Skeletal muscle tissue (tissue), 4 donors: Measurements from ENCODE around the gene POLN. TPM values are rescaled to one million over a fixed set of nuclear protein-coding genes. Genes with fewer than 3 reads are reported as not detected.

Source experiments
- H3K27ac ChIP-seq: one replicate; pipeline ENCODE4 v1.7.0; 2013; ENCODE audit warnings: mild to moderate bottlenecking, low read depth, low read length, inconsistent platforms
- H3K27me3 ChIP-seq, 3 donors: one replicate each; pipeline ENCODE4 v1.7.0; 2013; ENCODE audit warnings: low read length in 3 of 3; ENCODE audit not compliant: control insufficient read depth in 3 of 3, insufficient read depth in 3 of 3
- H3K36me3 ChIP-seq, 3 donors: one replicate each; pipeline ENCODE4 v1.7.0; 2013; ENCODE audit warnings: low read length in 3 of 3; ENCODE audit not compliant: control insufficient read depth in 3 of 3, insufficient read depth in 3 of 3
- H3K4me1 ChIP-seq, 3 donors: one replicate each; pipeline ENCODE4 v1.7.0; 2013; ENCODE audit warnings: low read length in 3 of 3, mild to moderate bottlenecking in 3 of 3; ENCODE audit not compliant: control insufficient read depth in 3 of 3, insufficient read depth in 3 of 3
- H3K4me3 ChIP-seq, 3 donors: one replicate each; pipeline ENCODE4 v1.7.0; 2013; ENCODE audit warnings: low read length in 3 of 3
- H3K9ac ChIP-seq, 3 donors: one replicate each; pipeline ENCODE4 v1.7.0; 2013; ENCODE audit warnings: low read length in 3 of 3, mild to moderate bottlenecking in 3 of 3, moderate library complexity in 2 of 3, low read depth in 1 of 3
- H3K9me3 ChIP-seq, 3 donors: one replicate each; pipeline ENCODE4 v1.7.0; 2013; ENCODE audit warnings: low read length in 3 of 3; ENCODE audit not compliant: control insufficient read depth in 3 of 3
- total RNA-seq: library from RNA; depleted of rRNA; stranded (reverse); fragments of >200 nt; gene quantifications from one replicate; pipeline ENCODE4 v1.2.3, GENCODE V29; 2014
- donor health status: Osteomylitis.

The POLN gene
- total RNA-seq, 1 donor from 2014 or later = 4.2 TPM

DNA sequence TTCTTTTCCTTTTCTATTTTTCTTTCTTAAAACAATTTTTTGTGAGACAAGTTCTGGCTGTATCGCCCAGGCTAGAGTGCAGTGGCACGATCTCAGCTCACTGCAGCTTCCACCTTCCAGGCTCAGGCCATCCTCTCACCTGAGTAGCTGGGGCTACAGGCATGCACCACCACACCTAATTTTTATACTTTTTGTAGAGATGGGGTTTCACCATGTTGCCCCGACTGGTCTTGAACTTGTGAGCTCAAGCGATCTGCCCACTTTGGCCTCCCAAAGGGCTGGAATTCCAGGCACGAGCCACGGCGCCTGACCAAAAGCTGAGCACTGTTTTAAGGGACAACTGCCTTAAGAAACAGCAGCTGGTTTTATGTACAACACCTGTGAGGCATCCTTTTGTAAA, 192.1 kb downstream of the POLN start:
- no peak overlapping the region for H3K27ac ChIP-seq
- peaks cover 11 to 23% (median 20%) of the 10 kb centered on the region in 3 donors for H3K27me3 ChIP-seq
- no peaks in the 10 kb centered on the region for H3K9me3 ChIP-seq
- H3K4me3 ChIP-seq = no peak overlapping the region
- H3K4me1 ChIP-seq = peaks cover 7 to 16% (median 8%) of the 10 kb centered on the region in 3 donors
- H3K9ac ChIP-seq = peak overlapping the region in 1 of 3 donors; percentile 25
- no peaks in the 10 kb centered on the region for H3K36me3 ChIP-seq

GRCh38 chr4:2049381-2049780, 192.5 kb downstream of the POLN start:
- H3K4me1 ChIP-seq = peaks cover 7 to 16% (median 8%) of the 10 kb centered on the region in 3 donors
- no peak overlapping the region for H3K4me3 ChIP-seq
- H3K36me3 ChIP-seq = no peaks in the 10 kb centered on the region
- H3K27ac ChIP-seq = no peak overlapping the region
- H3K9me3 ChIP-seq = no peaks in the 10 kb centered on the region
- H3K27me3 ChIP-seq = peaks cover 14 to 28% (median 20%) of the 10 kb centered on the region in 3 donors
- no peak overlapping the region for H3K9ac ChIP-seq

DNA sequence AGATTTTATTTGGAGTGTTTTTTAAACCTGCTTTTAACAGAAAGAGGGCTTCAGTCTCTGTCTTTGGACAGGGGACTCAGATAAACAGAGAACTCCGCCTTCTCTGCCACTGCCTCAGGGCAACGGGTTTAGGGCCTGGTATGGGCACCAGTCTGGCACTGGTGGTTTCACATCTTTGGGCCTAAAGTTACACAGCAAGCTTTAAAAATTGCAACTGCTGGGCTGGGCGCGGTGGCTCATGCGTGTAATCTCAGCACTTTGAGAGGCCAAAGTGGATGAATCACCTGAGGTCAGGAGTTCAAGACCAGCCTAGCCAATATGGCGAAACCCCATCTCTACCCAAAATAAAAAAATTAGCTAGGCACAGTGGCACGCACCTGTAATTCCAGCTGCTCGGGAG, 193.1 kb downstream of the POLN start:
- Histone ChIP-seq H3K36me3 (no peaks in the 10 kb centered on the region), H3K27ac (no peak overlapping the region), H3K4me3 (no peak overlapping the region), H3K4me1 (peaks cover 7 to 16% (median 8%) of the 10 kb centered on the region in 3 donors), H3K9ac (no peak overlapping the region), H3K27me3 (peaks cover 19 to 28% (median 20%) of the 10 kb centered on the region in 3 donors), H3K9me3 (no peaks in the 10 kb centered on the region)

DNA sequence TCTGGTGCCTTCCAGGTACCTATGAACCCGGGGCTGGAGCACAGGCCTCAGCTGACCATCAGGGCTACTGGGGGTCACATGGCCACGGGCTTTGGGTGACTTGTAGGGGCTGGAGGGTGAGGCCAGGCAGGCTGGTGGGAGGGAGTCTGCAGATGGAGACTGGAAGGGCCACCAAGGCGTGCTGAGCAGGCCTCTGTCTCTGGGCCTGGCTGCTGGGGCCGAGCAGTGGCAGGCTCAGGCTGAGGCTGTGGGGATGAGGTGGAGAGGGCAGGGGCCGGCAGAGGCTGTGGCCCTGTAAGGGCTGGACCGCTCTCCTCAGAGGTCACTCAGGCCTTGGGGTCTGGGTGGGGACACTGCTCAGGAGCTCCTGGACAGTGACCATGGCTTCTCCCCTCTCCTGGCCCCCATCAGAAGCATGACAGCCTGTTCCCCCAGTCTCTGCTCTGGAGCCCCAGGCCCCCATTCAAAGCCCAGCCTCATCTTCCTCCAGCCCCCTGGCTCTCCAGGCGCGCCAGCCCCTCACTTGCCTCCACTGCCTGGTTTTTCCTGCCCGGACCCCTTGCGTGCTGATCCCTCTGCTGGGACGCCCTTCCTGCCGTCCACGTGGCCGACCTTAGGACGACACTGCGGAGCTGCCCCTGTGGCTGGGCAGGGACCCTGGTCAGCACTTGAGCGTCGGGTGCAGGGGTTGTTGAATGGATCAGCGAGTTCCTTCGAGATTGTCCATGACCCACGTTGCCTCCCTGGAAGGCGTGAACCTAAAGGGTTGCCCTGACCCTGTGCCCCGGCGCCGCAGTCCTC, 193.9 kb downstream of the POLN start:
- no peaks in the 10 kb centered on the region for H3K36me3 ChIP-seq
- no peak overlapping the region for H3K4me3 ChIP-seq
- H3K9ac ChIP-seq = no peak overlapping the region
- no peaks in the 10 kb centered on the region for H3K9me3 ChIP-seq
- peaks cover 28 to 35% (median 28%) of the 10 kb centered on the region in 3 donors for H3K27me3 ChIP-seq
- H3K4me1 ChIP-seq = peaks cover 7 to 16% (median 8%) of the 10 kb centered on the region in 3 donors
- no peak overlapping the region for H3K27ac ChIP-seq

DNA sequence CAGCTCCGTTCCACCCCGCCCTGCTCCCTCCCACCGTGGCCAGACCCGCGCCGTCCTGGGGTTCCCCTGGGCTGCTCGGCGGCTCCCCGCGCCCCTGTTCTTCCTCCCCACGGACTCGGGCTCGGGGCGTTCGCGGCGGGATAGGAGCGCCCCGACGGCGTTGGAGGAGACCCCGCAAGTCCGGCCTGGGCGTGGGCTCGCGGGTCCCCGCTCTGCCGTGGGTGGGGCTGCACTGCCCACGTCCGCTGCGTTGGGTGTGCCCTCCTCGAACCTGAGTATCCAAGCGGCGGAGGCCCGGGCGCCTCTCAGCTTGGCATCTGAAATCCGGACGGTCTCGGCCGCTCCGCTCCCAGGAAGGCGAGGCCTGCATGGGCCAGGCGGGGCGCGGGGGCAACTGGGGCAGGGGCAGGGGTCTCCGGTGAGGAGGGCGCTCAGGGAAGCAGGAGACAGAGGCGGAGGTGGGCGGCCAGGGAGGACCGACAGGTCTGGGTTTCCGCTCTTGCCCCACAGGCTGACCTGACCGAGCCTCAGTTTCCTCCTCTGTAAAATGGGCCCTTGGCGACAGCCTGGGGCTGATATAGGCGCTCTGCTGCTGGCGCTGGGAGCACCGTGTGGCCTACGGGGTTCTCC, 194.8 kb downstream of the POLN start:
- Histone ChIP-seq H3K4me3 (no peak overlapping the region), H3K27ac (no peak overlapping the region), H3K9ac (no peak overlapping the region), H3K9me3 (no peaks in the 10 kb centered on the region), H3K27me3 (peaks cover 32 to 39% (median 32%) of the 10 kb centered on the region in 3 donors), H3K4me1 (peaks cover 7 to 18% (median 8%) of the 10 kb centered on the region in 3 donors), H3K36me3 (no peaks in the 10 kb centered on the region)

GRCh38 chr4:2046031-2046961, 195.6 kb downstream of the POLN start:
- Histone ChIP-seq H3K27me3 (peaks cover 33 to 43% (median 35%) of the 10 kb centered on the region in 3 donors), H3K36me3 (no peaks in the 10 kb centered on the region), H3K27ac (no peak overlapping the region), H3K4me1 (peaks cover 7 to 21% (median 11%) of the 10 kb centered on the region in 3 donors), H3K9me3 (no peaks in the 10 kb centered on the region), H3K9ac (no peak overlapping the region), H3K4me3 (no peak overlapping the region)

- H3K27me3 ChIP-seq = peaks cover 35 to 43% (median 35%) of the 10 kb centered on the region in 3 donors
- no peaks in the 10 kb centered on the region for H3K36me3 ChIP-seq
- peaks cover 6 to 18% (median 8%) of the 10 kb centered on the region in 3 donors for H3K4me1 ChIP-seq
- no peak overlapping the region for H3K4me3 ChIP-seq
- H3K9me3 ChIP-seq = no peaks in the 10 kb centered on the region
- no peak overlapping the region for H3K27ac ChIP-seq
- no peak overlapping the region for H3K9ac ChIP-seq
These were observed 196.4 kb downstream of the POLN start for GRCh38 chr4:2045518-2045951.

GRCh38 chr4:2044542-2045517, 197.1 kb downstream of the POLN start:
- no peak overlapping the region for H3K9ac ChIP-seq
- no peak overlapping the region for H3K27ac ChIP-seq
- peaks cover 6 to 17% (median 8%) of the 10 kb centered on the region in 3 donors for H3K4me1 ChIP-seq
- H3K27me3 ChIP-seq = peaks cover 35 to 43% (median 39%) of the 10 kb centered on the region in 3 donors
- no peak overlapping the region for H3K4me3 ChIP-seq
- no peaks in the 10 kb centered on the region for H3K36me3 ChIP-seq
- H3K9me3 ChIP-seq = no peaks in the 10 kb centered on the region

- peaks cover 6 to 17% (median 8%) of the 10 kb centered on the region in 3 donors for H3K4me1 ChIP-seq
- no peak overlapping the region for H3K4me3 ChIP-seq
- no peak overlapping the region for H3K9ac ChIP-seq
- peaks cover 35 to 43% (median 40%) of the 10 kb centered on the region in 3 donors for H3K27me3 ChIP-seq
- H3K27ac ChIP-seq = no peak overlapping the region
- no peaks in the 10 kb centered on the region for H3K36me3 ChIP-seq
- no peaks in the 10 kb centered on the region for H3K9me3 ChIP-seq
These were observed 197.8 kb downstream of the POLN start for GRCh38 chr4:2044119-2044485.
